DMS153 (cell line): ENCODE measurements around the gene INTS14.

Source experiments
- DNase-seq: peaks from one replicate; lab custom pipeline; 2025; lab: John Stamatoyannopoulos, UW

The INTS14 gene

GRCh38 chr15:65610871-65611718, at the start of gene INTS14:
Gene INTS14 (minus strand): TSS chr15:65611131. CDS start chr15:65607380, 3,751 bp downstream.
- DNase-seq: peak; percentile 63

- DNase-seq: no peak
Observed at GRCh38 chr15:65659502-65660052, 48.6 kb upstream of the INTS14 start.

GRCh38 chr15:65655457-65655856, 44.5 kb upstream of the INTS14 start:
- DNase-seq: no peak

GRCh38 chr15:65655026-65655425, 44.1 kb upstream of the INTS14 start:
- DNase-seq: no peak

- no peak for DNase-seq
Observed at GRCh38 chr15:65653801-65654521, 43.0 kb upstream of the INTS14 start.

- DNase-seq: no peak
Observed at GRCh38 chr15:65653341-65653740, 42.4 kb upstream of the INTS14 start.

- no peak for DNase-seq
Observed at GRCh38 chr15:65651831-65652749, 41.2 kb upstream of the INTS14 start.

GRCh38 chr15:65651042-65651322, 40.1 kb upstream of the INTS14 start:
- DNase-seq: no peak

- no peak for DNase-seq
Observed at GRCh38 chr15:65650312-65651041, 39.5 kb upstream of the INTS14 start.

GRCh38 chr15:65646486-65646885, 35.6 kb upstream of the INTS14 start:
- no peak for DNase-seq

- no peak for DNase-seq
Observed at GRCh38 chr15:65645392-65645791, 34.5 kb upstream of the INTS14 start.

- no peak for DNase-seq
Observed at GRCh38 chr15:65644282-65644681, 33.4 kb upstream of the INTS14 start.

GRCh38 chr15:65642594-65642993, 31.7 kb upstream of the INTS14 start:
- no peak for DNase-seq

GRCh38 chr15:65641768-65642475, 31.0 kb upstream of the INTS14 start:
- no peak for DNase-seq

GRCh38 chr15:65639509-65639908, 28.6 kb upstream of the INTS14 start:
- no peak for DNase-seq

GRCh38 chr15:65638681-65639089, 27.8 kb upstream of the INTS14 start:
- no peak for DNase-seq

- DNase-seq: no peak
Observed at GRCh38 chr15:65638109-65638508, 27.2 kb upstream of the INTS14 start.

- DNase-seq: no peak
Observed at GRCh38 chr15:65634356-65634755, 23.4 kb upstream of the INTS14 start.

GRCh38 chr15:65633752-65634151, 22.8 kb upstream of the INTS14 start:
- DNase-seq: no peak

- no peak for DNase-seq
Observed at GRCh38 chr15:65632780-65633375, 21.9 kb upstream of the INTS14 start.
